ENCODE data around the gene SEPTIN3. TPM values are rescaled to one million over a fixed set of nuclear protein-coding genes. Genes with fewer than 3 reads are reported as not detected.

Gene SEPTIN3
- total RNA-seq, 1 donor from 2014 or later = 35.5 TPM

DNA sequence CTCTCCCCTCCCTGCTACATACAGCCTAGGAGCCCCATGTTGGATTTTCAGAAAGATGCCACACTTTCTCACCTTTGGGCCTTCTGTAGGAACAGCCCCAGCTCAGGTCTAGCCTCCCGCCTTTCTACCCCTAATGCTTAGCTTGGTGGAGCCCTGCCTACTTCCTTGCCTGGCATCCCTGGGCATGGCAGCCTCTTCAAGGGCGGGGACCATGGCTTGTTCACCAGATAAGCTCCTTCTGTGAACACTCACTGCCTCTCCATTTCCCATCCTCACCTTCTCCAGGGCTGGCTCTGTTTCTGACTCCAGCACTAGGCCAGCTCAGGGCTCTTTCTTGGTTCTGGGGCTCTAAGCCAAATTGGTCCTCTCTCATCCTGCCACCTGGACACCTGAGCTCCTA, 1.4 kb downstream of the SEPTIN3 start:
- ATAC-seq (no peak), DNase-seq (ENCODE audit: low spot score) (no peak)
- intact Hi-C loops (cut with DNase I) = loop anchor here (10.0 kb wide), 1 partner anchor 94 kb away; no protein-coding TSS in a partner anchor

DNA sequence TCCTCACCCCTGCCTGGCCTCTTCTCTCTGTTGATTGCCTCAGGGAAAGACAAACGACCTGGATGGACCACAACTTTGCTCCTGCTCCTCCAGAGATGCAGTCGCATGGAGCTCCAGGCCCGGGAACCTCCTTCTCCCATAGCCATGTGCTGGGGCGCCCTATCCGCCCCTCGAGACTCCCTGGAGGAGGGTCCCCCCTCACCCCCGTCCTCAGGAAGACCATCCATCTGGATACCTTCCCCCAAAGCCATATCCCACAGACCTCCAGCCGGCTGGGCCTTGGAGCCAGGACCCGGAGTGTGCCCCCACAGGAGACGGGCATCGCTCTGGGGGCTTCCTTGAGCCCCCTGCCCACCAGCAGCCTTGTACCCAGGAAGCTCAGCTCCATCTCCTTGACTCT, 2.2 kb downstream of the SEPTIN3 start:
- ATAC-seq = no peak
- DNase-seq (ENCODE audit: low spot score) = no peak
- intact Hi-C loops (cut with DNase I) = loop anchor here (10.0 kb wide), 1 partner anchor 93 kb away; no protein-coding TSS in a partner anchor

DNA sequence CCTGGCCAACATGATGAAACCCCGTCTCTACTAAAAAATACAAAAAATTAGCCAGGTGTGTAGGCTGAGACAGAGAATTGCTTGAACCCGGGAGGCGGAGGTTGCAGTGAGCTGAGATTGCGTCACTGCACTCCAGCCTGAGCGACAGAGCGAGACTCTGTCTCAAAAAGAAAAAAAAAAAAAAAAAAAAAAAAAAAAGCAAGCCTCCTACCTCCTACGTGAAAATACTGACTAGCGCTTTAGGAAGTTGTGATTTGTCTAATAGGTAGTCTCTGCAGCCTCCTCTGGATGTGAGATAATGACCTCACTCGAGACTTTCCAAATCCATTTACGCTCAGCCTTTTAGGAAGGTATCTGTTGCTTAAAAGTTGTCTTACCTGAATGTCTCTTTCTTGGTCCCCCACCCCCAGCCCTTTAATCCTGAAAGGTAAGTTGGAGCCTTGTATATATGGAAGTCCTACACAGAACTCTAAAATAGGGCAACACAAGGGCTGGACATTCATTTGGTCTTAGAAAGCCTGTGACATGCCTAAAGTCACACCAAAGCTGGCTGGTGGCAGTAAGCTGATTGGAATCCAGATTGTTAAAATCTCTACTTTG, 5.5 kb downstream of the SEPTIN3 start:
- ATAC-seq = no peak
- DNase-seq (ENCODE audit: low spot score) = no peak
- intact Hi-C loops (cut with DNase I) = loop anchor here (10.0 kb wide), 1 partner anchor 90 kb away; no protein-coding TSS in a partner anchor

DNA sequence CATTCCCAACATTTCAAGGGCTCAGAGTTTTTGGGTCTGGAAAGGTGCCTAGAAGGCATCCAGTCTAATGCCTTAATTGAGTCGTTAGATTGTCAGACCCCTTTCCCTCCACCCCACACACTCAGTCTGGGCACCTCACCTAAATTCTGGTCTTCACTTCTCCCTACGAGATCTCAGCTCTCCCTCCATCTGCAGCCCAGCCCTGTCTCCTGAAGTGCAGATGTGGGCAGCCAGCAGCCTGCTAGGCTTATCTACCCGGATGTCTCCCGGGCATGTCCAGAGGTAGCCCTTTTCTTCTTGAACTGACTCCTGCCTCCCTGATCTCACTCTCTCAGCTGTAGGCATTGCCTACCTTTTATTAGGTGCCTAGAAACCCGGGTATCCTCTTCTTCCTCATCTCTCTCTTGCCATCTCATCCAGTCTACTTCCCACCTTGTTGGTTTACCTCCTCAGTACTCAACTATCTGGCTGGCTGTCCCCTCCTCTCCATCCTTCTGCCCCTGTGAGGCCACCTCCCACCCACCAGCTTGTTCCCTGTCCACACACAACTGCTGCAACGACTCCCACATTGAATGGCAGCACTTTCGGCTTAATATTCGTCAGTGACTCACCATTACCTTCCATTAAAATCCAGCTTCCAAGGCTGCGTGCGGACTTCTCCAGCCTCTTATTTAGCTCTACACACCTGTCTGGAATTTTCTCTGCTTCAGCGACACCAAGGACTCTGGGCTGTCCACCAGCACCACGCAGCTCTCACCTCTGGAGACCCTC, 6.2 kb downstream of the SEPTIN3 start:
- ATAC-seq (no peak), DNase-seq (ENCODE audit: low spot score) (no peak)
- intact Hi-C loops (cut with DNase I) = loop anchor here (10.0 kb wide), 1 partner anchor 89 kb away; no protein-coding TSS in a partner anchor

DNA sequence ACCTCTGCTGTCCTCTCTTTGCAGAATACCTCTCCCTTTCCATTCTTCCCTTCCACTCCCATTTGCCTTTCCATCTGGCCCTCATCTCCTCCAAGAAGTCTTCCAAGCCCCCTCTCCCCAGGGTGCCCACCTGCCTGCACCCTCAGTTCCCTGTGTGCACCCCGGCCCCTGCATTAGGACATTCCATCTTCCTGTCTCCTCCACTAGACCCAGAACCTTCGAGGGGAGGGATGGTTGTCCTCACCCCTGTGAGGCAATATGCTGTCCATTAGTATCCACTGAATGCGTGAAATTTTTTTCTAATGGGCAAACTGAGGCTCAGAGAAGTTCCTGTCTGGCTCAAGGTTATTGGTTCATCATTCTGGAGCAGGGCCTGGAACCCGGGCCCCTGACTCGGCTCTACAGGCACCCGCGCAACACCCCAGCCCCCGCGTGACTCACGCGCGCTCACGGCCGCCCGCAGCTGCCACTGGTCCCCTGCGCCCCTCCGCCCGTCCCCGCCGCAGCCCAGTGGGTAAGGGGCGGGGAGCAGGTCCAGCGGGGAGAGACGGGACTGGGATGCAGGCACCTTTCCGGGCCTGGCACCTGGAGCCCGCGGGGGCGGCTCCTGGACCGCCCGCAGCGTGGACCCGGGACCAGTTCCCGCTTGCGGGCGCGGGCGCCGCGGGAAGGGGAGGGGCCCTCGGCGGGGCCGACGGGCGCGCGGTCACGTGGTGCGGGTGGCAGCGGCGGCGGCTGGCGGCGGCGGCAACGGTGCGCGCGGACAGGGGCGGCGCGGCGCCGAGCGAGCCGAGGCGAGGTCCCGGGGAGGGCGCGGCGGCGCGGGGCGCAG, 7.0 kb downstream of the SEPTIN3 start:
- ATAC-seq (no peak), DNase-seq (ENCODE audit: low spot score) (peak; percentile 65)
- intact Hi-C loops (cut with DNase I) = loop anchor here (10.0 kb wide), 1 partner anchor 89 kb away; no protein-coding TSS in a partner anchor

DNA sequence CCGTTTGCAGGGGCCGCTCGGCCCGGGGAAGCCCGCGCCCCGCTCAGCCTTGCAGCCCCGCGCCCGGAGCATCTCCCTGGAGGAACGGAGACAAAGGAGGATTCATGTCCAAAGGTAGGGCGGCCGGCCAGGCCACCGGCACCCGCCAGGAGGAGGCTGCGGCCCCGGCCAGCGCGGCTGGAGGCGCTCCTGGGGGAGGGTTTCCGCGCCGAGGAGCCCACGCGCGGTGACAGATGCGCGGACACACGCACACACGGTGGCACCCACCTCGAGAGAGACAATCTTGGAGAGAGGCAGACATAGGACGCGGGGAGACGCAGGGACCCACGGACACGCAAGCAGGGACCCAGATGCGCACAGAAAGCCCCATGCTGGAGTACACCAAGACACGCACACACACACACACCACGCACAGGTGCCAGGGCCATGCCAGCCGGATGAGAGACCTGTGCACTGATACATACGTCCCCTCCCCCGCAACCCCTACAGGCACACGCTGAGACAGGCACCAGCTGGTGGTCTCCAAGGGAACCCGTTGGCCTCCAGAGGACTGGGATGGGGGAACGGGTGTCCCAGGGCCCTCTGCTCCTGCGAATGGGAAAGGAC, 7.8 kb downstream of the SEPTIN3 start:
- ATAC-seq (no peak), DNase-seq (ENCODE audit: low spot score) (no peak)
- intact Hi-C loops (cut with DNase I) = loop anchor here (10.0 kb wide), 1 partner anchor 88 kb away; no protein-coding TSS in a partner anchor

DNA sequence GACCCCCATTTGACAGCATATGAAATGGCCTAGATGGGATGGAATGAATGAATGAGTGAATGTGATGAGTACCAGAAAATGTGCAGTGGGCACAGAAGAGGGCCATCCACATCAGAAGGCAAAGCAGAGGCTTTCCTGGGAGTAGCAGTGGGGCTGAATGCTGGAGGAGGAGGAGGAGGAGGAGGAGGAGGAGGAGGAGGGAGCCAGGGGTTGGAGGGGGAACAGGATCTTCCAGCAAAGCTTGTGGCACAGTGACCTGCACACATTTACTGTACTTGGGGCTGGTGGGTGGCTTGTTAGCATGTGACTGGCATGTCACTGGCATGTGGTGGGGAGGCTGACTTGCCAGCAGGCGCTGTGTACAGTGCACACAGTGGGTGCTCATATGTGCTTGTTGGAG, 9.5 kb downstream of the SEPTIN3 start:
- intact Hi-C loops (cut with DNase I) = loop anchor here (10.0 kb wide), 1 partner anchor 86 kb away; no protein-coding TSS in a partner anchor
- DNase-seq (ENCODE audit: low spot score) (no peak), ATAC-seq (no peak)

DNA sequence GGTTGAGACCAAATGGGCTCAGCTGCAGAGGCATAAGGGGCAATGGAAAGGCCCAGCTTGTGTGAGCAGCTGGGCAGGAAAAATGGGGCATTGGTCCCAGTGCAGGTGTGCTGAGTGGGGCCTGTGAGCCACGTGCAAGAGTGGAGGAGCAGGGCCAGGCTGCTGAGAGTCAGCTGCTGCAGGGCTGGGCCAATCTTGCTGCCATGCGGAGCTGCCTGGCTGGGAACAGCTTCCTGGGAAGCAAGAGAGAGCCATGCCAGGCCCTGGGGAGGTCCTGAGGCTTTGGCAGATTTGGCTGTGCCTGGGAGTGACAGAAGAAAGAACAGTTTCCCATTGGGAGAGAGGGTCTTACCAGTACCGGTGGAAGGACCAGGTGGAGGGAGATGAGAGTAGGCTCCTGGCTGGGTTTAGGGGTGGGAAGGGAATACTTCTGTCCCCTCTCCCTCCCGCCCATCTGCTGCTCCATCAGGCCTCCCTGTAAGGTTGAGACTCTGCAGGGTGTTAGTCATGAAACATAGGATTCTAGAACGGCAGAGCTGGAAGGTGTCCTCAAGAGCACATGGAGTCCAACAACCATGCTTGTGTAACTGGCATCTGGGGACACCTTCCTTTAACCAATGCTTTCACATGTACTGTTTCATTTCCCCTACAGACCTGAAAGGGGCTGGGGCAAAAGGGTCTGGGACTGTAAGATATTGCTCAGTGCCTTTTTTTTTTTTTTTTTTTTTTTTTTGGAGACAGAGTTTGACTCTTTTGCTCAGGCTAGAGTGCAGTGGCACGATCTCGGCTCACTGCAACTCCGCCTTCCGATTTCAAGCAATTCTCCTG, 10.4 kb downstream of the SEPTIN3 start:
- DNase-seq (ENCODE audit: low spot score) = no peak
- intact Hi-C loops (cut with DNase I) = loop anchor here (10.0 kb wide), 1 partner anchor 85 kb away; no protein-coding TSS in a partner anchor
- ATAC-seq = no peak

DNA sequence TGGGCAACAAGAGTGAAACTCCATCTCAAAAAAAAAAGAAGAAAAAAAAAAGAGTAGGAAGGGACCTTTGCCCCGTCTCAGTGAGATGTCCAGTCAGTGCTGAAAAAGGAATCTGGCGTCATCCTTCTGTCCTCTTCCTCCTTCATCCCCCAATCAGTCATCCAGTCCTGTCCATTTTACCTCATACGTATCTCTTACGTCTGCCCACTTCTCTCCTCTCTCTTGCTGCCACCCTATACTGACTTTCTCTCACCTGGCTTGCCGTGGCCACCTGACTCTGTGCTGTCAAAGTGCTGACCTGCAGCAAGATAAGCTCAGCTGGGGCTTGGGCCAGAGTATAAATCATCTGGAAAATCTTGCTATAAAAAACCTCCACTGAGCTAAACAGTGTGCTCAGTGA, 13.6 kb downstream of the SEPTIN3 start:
- ATAC-seq = no peak
- intact Hi-C loops (cut with DNase I) = no loop called here
- no peak for DNase-seq (ENCODE audit: low spot score)

DNA sequence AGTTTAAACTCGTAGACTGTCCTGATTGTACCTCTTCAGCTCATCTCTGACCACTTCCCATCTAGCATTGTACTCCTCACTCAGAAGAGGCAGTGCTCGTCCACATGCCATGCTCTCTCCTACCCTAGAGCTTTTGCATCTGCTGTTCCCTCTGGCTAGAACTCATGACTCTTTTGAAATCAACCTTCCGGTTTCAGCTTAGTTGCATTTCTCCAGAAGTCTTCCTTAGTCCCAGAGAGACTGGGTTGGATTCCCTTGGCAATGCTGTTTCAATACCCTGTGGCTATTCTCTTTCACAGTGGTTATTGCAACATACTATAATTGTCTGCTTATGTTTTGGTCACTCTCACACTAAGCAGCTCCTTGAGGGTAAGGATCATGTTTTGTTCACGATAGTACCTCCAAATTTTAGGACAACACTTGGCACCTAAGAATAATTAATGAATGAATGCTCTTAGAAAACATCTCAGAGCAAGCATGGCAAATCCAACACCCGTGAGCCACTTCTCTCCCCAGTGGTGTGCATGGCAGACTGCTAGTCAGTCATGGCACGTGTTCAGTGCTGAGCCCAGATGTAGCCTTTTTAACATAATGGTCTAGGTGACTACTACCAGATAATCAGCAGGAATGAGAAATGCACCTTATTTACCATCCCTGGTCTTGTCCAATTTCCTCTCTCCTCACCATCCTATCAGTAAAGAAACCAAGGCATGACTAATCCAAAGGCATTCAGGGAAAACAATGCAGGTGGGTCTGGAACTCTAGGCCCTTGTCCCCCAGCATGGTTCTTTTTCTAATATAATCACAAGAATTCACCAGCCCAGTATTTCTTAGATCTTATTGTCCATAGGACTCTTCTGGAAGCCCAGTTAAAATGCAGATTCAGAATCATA, 14.5 kb downstream of the SEPTIN3 start:
- DNase-seq (ENCODE audit: low spot score) = no peak
- intact Hi-C loops (cut with DNase I) = no loop called here
- ATAC-seq = peak; percentile 44

DNA sequence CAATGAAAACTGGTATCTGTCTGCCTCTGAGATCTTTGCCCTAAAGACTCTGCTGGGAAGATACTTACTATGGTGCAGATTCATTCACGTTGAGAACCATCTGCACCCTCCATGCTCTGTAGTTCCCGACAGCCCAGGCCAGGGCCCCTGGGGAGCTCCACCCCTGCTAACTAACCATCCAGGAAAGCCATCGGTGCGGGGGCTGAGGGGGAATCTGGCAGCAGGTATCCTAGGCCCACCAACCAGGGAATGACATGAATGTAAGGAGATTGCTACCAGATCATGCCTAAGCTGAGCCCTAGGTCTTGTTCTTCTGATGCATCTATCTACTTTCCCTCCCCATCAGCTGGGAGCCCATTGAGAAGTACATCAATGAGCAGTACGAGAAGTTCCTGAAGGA, 18.0 kb downstream of the SEPTIN3 start:
- ATAC-seq = no peak
- DNase-seq (ENCODE audit: low spot score) = no peak
- intact Hi-C loops (cut with DNase I) = no loop called here

DNA sequence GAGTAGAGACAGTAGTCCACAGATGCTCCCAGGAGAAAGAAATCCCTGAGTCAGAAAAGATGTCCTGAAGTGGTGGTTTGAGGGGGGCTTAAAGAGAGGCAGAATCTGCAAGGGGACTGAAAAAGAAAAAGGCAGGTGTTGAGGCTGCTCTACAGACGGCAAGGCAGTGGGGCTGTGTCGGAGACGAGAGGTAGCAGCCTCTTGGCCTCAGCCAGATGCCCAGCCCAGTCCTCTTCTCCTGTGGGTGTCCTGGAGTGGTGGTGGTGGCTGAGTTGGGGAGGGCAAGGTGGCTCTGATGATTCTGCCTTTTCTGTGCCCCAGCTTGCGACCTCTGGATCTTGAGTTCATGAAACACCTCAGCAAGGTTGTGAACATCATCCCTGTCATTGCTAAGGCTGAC, 20.0 kb downstream of the SEPTIN3 start:
- DNase-seq (ENCODE audit: low spot score) (no peak), ATAC-seq (no peak)
- intact Hi-C loops (cut with DNase I) = no loop called here

DNA sequence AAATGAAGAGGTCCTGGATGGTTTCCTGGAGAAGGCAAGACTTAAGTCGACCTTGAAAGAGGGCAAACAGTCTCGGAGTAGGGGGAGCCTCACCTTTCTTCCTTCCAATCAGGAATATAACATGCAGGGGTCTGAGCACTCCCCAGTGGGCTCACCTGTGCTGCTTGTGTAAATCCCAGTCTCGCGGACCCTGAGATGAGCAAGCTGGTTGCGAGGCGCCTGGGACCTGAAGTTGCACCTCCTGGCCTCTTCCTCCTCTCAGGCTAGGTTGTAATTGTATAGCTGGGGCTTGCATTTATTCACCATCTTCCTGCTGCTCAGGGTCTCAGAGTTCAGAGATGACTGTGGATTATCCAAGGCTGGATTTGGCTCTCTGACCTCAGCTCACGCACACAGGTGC, 21.9 kb downstream of the SEPTIN3 start:
- intact Hi-C loops (cut with DNase I) = no loop called here
- no peak for DNase-seq (ENCODE audit: low spot score)
- ATAC-seq = no peak

DNA sequence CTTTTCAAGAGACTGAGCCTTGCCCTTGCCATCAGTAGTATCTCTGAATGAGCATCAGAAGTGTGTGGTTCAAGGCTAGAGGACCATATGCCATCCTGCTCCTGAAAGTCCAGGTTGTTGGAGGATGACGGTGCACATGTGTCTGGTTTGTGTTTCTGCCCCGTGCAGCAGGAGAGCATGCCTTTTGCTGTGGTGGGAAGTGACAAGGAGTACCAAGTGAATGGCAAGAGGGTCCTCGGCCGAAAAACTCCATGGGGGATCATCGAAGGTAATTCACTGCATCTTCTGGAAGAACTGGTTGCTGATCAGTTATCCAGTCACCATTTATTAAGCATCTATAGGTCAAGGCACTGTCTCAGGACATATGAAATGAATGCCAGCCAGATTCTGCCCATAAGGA, 23.3 kb downstream of the SEPTIN3 start:
- peak; percentile 13 for DNase-seq (ENCODE audit: low spot score)
- intact Hi-C loops (cut with DNase I) = no loop called here
- no peak for ATAC-seq

DNA sequence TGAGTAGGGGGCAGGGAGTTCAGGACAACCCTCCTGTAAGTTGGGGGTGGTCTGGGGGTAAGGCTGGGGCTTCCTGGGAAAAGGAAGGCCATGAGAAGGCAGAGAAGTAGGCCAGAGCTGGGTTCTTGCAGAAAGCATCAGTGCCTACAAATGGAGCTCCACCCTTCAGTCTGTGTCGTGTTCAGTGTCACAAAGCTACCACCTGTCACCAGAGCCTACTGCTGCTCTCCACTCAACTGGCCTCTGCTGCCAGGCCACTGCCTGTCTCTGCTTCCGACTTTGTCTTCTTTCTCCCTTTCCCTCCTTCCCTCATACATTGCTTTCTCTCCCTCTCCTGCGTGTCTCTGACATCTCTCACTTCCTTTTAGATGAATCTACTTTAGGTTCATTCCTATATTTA, 26.0 kb downstream of the SEPTIN3 start:
- ATAC-seq (no peak), DNase-seq (ENCODE audit: low spot score) (no peak)
- intact Hi-C loops (cut with DNase I) = no loop called here

DNA sequence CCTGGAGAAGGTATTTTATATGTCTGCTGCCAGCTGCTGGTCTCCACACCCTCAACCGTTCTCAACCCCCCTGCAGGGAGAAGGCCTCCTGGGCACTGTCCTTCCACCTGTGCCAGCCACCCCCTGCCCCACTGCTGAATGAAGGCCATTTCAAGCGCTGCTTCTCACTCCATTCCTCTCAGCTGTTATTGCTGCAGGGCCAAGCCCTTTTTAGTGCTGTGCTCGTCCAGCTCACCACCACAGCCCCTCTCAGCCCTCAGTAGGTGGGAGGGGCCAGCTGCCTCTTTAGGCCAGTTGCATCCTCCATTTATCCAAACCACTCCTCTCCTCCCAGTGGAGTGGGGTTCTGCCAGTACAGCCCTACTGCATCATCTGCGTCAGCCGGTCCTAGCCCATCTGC, 27.6 kb downstream of the SEPTIN3 start:
- DNase-seq (ENCODE audit: low spot score) (no peak), ATAC-seq (no peak)
- intact Hi-C loops (cut with DNase I) = no loop called here
